GM04503 (cell line): ENCODE measurements around the gene MAP3K6.
"Not testable (repeated sequence)": the region's sequence is repeated elsewhere in the genome, so short reads cannot be mapped to it uniquely, and the experiment has no call there.

Experiments
- DNase-seq: peaks from one replicate; pipeline ENCODE4 v3.0.0-alpha.2; 2012; ENCODE audit warnings: low read depth

Gene MAP3K6, protein sequence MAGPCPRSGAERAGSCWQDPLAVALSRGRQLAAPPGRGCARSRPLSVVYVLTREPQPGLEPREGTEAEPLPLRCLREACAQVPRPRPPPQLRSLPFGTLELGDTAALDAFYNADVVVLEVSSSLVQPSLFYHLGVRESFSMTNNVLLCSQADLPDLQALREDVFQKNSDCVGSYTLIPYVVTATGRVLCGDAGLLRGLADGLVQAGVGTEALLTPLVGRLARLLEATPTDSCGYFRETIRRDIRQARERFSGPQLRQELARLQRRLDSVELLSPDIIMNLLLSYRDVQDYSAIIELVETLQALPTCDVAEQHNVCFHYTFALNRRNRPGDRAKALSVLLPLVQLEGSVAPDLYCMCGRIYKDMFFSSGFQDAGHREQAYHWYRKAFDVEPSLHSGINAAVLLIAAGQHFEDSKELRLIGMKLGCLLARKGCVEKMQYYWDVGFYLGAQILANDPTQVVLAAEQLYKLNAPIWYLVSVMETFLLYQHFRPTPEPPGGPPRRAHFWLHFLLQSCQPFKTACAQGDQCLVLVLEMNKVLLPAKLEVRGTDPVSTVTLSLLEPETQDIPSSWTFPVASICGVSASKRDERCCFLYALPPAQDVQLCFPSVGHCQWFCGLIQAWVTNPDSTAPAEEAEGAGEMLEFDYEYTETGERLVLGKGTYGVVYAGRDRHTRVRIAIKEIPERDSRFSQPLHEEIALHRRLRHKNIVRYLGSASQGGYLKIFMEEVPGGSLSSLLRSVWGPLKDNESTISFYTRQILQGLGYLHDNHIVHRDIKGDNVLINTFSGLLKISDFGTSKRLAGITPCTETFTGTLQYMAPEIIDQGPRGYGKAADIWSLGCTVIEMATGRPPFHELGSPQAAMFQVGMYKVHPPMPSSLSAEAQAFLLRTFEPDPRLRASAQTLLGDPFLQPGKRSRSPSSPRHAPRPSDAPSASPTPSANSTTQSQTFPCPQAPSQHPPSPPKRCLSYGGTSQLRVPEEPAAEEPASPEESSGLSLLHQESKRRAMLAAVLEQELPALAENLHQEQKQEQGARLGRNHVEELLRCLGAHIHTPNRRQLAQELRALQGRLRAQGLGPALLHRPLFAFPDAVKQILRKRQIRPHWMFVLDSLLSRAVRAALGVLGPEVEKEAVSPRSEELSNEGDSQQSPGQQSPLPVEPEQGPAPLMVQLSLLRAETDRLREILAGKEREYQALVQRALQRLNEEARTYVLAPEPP (N-terminal part only)

GRCh38 chr1:27366411-27367159, at the start of gene MAP3K6:
MAP3K6 (minus strand) TSS chr1:27366961; CDS start chr1:27366597, 364 bp downstream.
- peak; percentile 37 for DNase-seq

GRCh38 chr1:27414091-27414490, 47.3 kb upstream of the MAP3K6 start:
- DNase-seq = no peak

- DNase-seq = no peak
These were observed 46.2 kb upstream of the MAP3K6 start for GRCh38 chr1:27413004-27413403.

DNA sequence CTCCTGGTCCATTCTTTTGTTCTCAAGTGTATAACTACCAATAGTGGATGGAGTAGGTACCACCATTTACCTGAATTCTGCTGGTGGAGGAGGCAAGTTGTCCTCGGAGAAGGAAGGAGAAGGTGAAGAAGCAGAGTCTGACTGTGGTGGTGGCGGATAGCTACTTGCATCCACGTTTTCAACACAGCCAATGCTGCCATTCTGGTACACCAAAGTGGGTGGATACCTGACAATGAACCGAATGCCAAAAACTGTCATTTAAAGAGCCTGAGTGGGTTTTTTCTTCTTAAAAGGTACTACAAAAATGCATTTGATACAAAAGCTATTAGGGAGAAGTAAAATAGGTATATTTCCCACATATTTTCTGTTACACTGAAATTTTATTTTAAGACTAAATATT, 45.7 kb upstream of the MAP3K6 start:
- DNase-seq = no peak

DNA sequence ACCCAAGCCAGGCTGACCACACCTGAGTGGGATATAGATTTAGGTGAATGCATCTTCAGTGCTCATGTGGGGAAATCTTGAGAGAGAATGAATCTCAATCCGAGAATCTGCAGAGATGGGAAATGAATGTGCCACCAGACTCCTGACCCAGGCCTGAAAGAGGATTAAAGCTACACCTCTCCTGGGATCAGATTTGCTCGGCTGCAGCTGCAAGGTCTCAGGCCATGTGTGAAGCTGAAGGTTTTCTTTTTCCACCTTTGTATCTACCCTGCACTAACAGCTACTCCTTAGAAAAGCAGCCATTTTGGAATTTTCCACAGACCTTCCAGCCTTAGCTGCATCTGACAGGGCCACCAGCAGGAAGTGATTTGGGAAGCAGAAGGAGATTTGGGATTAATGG, 43.9 kb upstream of the MAP3K6 start:
- DNase-seq = no peak

- DNase-seq = no peak
These were observed 42.9 kb upstream of the MAP3K6 start for GRCh38 chr1:27409669-27410068.

DNA sequence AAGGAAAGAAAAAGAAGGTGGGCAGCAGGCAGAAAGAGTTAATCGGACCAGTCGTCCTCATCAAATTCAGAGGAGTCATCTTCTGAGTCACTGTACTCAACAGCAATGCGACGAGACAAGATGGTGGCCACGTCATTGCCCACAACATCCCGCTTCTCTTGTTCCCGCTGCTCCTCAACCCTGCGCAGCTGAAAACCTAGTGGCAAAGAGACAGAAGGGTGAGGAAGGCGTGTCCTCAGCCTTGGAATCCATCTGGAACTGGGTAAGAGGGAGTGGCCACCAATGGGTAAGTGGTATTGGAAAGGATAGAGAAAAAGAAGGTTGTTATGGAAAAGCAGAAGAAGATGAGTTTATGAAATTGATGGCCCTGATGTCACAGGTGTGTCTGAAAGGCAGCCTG, 41.4 kb upstream of the MAP3K6 start:
- DNase-seq = no peak

GRCh38 chr1:27406791-27407190, 40.0 kb upstream of the MAP3K6 start:
- DNase-seq = not testable (repeated sequence)

DNA sequence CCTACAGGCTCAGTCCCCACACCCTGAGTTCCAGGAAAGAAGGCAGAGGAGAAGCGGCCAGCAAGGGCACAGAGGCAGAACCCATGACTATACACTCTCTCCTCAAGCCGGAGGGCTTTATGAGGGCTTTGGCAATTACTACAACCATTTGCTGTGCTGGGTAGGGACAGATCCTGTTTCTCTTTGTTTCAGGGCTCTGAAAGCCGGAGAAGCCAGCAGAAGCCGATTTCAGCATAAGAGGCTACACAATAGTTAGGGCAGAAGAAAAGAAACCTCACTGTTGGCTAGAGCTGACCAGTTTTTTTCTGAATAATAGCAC, 39.6 kb upstream of the MAP3K6 start:
- DNase-seq = no peak

GRCh38 chr1:27405598-27406361, 39.0 kb upstream of the MAP3K6 start:
- not testable (repeated sequence) for DNase-seq

GRCh38 chr1:27405074-27405473, 38.3 kb upstream of the MAP3K6 start:
- no peak for DNase-seq

DNA sequence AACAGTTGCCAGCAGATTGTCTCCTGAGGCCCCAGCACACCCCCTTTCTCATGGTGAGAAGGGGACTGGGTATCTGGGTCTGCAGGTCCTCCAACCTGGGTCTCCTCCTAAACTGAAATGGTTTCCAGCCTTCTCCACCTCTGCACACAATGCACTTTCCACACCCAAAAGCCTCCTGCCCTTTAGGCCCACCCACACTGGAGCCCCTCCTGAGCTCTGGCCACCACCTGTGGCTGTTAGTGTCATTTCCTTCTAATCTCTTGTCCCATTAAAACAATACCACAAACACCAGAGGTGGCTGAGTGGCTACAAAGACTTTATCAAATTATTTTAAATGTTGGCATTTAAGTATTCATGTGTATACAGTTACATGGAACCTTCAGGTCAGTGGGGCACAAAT, 37.2 kb upstream of the MAP3K6 start:
- no peak for DNase-seq

DNA sequence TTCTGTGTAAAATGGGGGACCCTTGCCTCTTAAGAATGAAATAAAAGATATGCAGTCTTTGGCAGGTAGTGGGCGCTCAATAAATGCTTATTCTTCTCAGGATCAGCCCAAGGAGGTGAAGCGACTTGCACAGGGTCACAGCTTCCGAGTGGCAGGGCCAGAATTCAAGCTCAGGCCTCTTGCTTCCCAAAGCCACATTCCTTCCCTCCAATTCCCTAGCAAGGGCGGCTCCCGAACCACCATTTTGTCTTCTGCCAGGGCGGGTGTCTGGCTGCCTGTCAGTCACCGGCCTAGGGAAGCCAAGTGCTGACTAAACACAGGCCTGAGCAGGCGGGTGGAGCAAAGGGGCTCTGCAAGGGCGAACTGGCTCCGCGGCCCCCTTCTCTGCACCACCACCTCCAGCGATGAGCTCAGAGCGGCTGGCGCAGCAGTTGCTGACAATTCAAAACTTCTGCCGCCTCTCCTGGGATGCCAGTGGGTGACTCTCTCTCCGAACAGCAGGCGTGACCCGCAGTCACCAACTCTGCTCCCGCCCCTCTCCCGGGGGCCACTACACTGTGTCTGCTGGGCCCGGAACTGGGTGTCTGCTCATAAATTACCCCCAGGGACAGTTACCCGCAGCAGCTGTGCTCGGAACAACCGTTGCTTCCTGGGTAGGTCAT, 36.4 kb upstream of the MAP3K6 start:
- DNase-seq = no peak

DNA sequence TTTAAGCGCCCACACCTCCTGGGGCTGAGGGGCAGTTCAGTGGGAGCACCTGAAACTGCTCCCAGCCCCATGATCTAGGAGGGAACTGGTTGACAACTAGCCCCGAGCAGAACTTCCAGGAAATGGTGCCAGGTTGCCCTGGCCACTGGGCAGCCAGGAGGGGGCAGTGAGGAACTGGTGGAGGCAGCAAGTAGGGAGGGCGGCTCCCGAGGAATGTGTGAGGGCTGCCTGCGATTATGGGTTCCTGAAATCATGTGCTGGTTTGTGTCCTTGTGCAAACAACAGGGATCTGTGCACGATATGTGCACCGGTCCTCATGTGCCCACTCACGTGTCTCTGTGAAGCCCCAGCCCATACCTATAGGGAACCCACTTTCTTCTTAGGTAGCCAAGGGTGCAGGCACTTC, 35.6 kb upstream of the MAP3K6 start:
- DNase-seq = no peak

DNA sequence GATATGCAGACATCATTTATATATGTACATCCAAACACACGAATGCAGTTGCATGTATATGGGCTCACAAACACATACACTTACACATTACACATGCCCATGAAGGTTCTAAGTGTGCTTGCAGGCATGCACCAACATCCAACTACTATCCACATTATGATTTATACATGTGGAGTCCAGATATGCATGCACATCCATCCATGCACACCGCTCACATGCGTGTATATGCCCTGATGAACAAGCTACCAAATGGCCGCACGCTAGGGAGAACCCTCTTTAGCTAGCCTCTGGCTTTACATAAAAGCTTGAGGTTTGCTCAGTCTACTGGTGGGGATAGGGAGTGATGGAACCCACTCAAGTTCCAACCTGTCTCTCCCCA, 34.2 kb upstream of the MAP3K6 start:
- DNase-seq = no peak

- no peak for DNase-seq
These were observed 33.6 kb upstream of the MAP3K6 start for GRCh38 chr1:27400082-27400962.

- no peak for DNase-seq
These were observed 32.7 kb upstream of the MAP3K6 start for GRCh38 chr1:27399251-27400025.

DNA sequence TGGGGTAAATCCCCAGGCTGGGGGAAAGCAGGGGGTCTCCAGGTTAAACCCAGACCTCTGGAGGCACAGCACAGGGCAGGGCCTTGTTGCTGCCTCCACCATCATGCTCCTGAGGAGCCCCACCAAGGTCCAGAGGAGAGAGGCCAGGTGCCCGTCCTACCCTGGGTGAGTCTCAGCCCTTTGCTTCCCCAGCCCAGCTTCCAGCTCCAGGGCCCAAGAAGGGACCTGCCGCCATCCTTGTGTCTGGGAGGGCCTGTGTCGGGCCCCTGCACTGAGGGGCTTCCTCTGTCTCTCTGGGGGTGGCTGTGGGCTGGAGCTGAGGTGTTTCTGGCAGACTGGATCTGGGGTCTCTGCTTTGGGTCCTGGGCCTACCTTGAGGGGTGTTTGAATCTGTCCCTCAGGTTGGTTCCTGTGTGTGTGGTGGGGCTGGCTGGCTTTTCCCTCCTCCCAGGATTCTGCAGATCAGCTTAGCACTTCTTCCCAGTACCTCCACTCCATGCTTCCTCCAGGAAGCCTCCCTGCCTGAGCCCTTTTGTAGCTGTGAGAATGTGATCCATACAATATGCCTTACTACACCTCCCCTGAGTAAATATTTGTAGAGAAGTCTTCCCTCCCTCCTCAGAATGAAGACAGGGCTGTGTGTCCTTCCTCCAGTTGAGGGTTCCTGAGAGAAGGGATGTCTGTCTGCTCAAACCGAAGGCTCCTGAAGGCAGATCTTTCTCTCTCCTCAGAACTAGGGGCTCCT, 31.8 kb upstream of the MAP3K6 start:
- no peak for DNase-seq
